A549 (cell line): ENCODE results near the gene HOXA11. TPM values are rescaled to one million over a fixed set of nuclear protein-coding genes. Genes with fewer than 3 reads are reported as not detected.

Experiments
- ATAC-seq, 2 experiments: fragments of 200-7000 bp in 1 of 2; fragments of >200 bp in 1 of 2; cut with Nextera tagmentation in 1 of 2; cut with Tn5 transposase in 1 of 2; 3 replicates each; pipeline versions ENCODE4 v1.8.0 to v1.9.1; 2018 to 2020; ENCODE audit warnings: mild to moderate bottlenecking in 1 of 2, moderate library complexity in 1 of 2
- CTCF ChIA-PET: fragments of 300-600 bp; sonication (Branson Sonifier 250); formaldehyde crosslinking; extraction: SDS; loops from one replicate; lab custom pipeline; 2021; ENCODE audit warnings: antibody characterized with exemption, inconsistent platforms; lab: Yijun Ruan, JAX
- POLR2A ChIA-PET: fragments of 350-600 bp; formaldehyde crosslinking; extraction: SDS; loops from one replicate; lab custom pipeline; 2021; ENCODE audit warnings: antibody characterized with exemption, inconsistent platforms; lab: Yijun Ruan, JAX
- DNase-seq, 2 experiments: peaks; one replicate each; pipeline versions ENCODE4 v3.0.0 to v3.0.0-alpha.2; 2011 to 2016; ENCODE audit warnings: low read depth in 1 of 2, low spot score in 1 of 2
- FAIRE-seq: peaks from 2 replicates; lab custom pipeline; 2011; peaks lifted over from hg19 to GRCh38; lab: Jason Lieb, UNC
- H3K27ac ChIP-seq, 2 experiments: fragments of >200 bp; sonication (Bioruptor Twin); formaldehyde crosslinking; 3 replicates each; pipeline ENCODE4 v1.5.1; 2016 to 2017
- H3K4me1 ChIP-seq: fragments of >200 bp; sonication (Bioruptor Twin); formaldehyde crosslinking; 3 replicates; pipeline ENCODE4 v1.6.1; 2016
- H3K4me2 ChIP-seq: fragments of >200 bp; sonication (Bioruptor Twin); formaldehyde crosslinking; 3 replicates; pipeline ENCODE4 v1.6.1; 2016
- H3K4me3 ChIP-seq: fragments of >200 bp; sonication (Bioruptor Twin); formaldehyde crosslinking; 3 replicates; pipeline ENCODE4 v1.5.1; 2016
- H3K9me3 ChIP-seq: fragments of >200 bp; sonication (Bioruptor Twin); formaldehyde crosslinking; 3 replicates; pipeline ENCODE4 v1.6.1; 2016
- ATOH8 ChIP-seq: fragments of 250-450 bp; sonication (Bioruptor Pico); IDR thresholded peaks from 2 replicates; pipeline ENCODE4 v1.5.0; 2020; ENCODE audit warnings: low read depth, mild to moderate bottlenecking, moderate library complexity
- BCL3 ChIP-seq: fragments of >200 bp; sonication (Bioruptor Twin); formaldehyde crosslinking; IDR thresholded peaks from 3 replicates; pipeline ENCODE4 v1.6.1; 2016
- BHLHE40 ChIP-seq: IDR thresholded peaks from 2 replicates; pipeline ENCODE4 v1.6.1; 2012; ENCODE audit warnings: low read depth, low read length, inconsistent platforms
- CBX2 ChIP-seq: fragments of 200-600 bp; sonication (generic); IDR thresholded peaks from 2 replicates; pipeline ENCODE4 v1.6.1; 2016; ENCODE audit warnings: low read depth, mild to moderate bottlenecking, borderline replicate concordance
- CBX8 ChIP-seq: fragments of 200-600 bp; sonication (generic); IDR thresholded peaks from 2 replicates; pipeline ENCODE4 v1.6.1; 2016
- EHMT2 ChIP-seq: fragments of 200-600 bp; sonication (generic); IDR thresholded peaks from 2 replicates; pipeline ENCODE4 v1.6.1; 2016; ENCODE audit warnings: antibody characterized with exemption, low read depth, mild to moderate bottlenecking, moderate library complexity
- ESRRA ChIP-seq: fragments of 150-350 bp; IDR thresholded peaks from 2 replicates; pipeline ENCODE4 v1.6.1; 2014; ENCODE audit warnings: mild to moderate bottlenecking, low read length, borderline replicate concordance
- FOSL2 ChIP-seq, 2 experiments: fragments of 450-650 bp in 1 of 2; fragments of >200 bp in 1 of 2; sonication (Bioruptor Twin) in 1 of 2; formaldehyde crosslinking; IDR thresholded peaks; 2 replicates each; pipeline versions ENCODE4 v1.5.0 to v1.6.1; 2016 to 2020; ENCODE audit warnings: mild to moderate bottlenecking in 1 of 2, moderate library complexity in 1 of 2
- HDAC2 ChIP-seq: fragments of 200-600 bp; sonication (generic); IDR thresholded peaks from 2 replicates; pipeline ENCODE4 v1.6.1; 2016
- HMGXB4 ChIP-seq: fragments of 250-450 bp; sonication (Bioruptor Pico); IDR thresholded peaks from 2 replicates; pipeline ENCODE4 v1.5.0; 2021; ENCODE audit warnings: mild to moderate bottlenecking, moderate library complexity, borderline replicate concordance
- HOXA7 ChIP-seq: fragments of 250-450 bp; sonication (Bioruptor Pico); IDR thresholded peaks from 2 replicates; pipeline ENCODE4 v1.5.0; 2020; ENCODE audit warnings: mild to moderate bottlenecking, moderate library complexity
- HOXB13 ChIP-seq: fragments of 250-450 bp; sonication (Bioruptor Pico); IDR thresholded peaks from 2 replicates; pipeline ENCODE4 v1.5.0; 2020; ENCODE audit warnings: low read depth, mild to moderate bottlenecking, moderate library complexity
- KDM5A ChIP-seq: fragments of 200-600 bp; sonication (generic); IDR thresholded peaks from 2 replicates; pipeline ENCODE4 v1.6.1; 2016; ENCODE audit warnings: antibody characterized with exemption, mild to moderate bottlenecking
- MAFK ChIP-seq: fragments of 450-650 bp; IDR thresholded peaks from 2 replicates; pipeline ENCODE4 v1.6.1; 2014; ENCODE audit not compliant: partially characterized antibody
- NPAS2 ChIP-seq: fragments of 250-450 bp; sonication (Bioruptor Pico); IDR thresholded peaks from 2 replicates; pipeline ENCODE4 v1.8.0; 2022; ENCODE audit warnings: mild to moderate bottlenecking, moderate library complexity, borderline replicate concordance
- NR3C1 ChIP-seq: fragments of >200 bp; sonication (Bioruptor Twin); formaldehyde crosslinking; IDR thresholded peaks from 3 replicates; pipeline ENCODE4 v1.6.1; 2017
- PHF8 ChIP-seq: fragments of 200-600 bp; sonication (generic); IDR thresholded peaks from 2 replicates; pipeline ENCODE4 v1.6.1; 2016; ENCODE audit warnings: low read depth, mild to moderate bottlenecking, antibody characterized with exemption, moderate library complexity, borderline replicate concordance
- RARB ChIP-seq: fragments of 250-450 bp; sonication (Bioruptor Pico); IDR thresholded peaks from 2 replicates; pipeline ENCODE4 v1.8.0; 2021; ENCODE audit warnings: mild to moderate bottlenecking, moderate library complexity
- REST ChIP-seq: fragments of 200-600 bp; sonication (generic); IDR thresholded peaks from 2 replicates; pipeline ENCODE4 v1.6.1; 2016; ENCODE audit warnings: antibody characterized with exemption, mild to moderate bottlenecking, moderate library complexity
- RNF2 ChIP-seq: fragments of 200-600 bp; sonication (generic); IDR thresholded peaks from 2 replicates; pipeline ENCODE4 v1.6.1; 2016; ENCODE audit warnings: low read depth, mild to moderate bottlenecking, antibody characterized with exemption, moderate library complexity, borderline replicate concordance
- SREBF2 ChIP-seq: fragments of 450-650 bp; IDR thresholded peaks from 2 replicates; pipeline ENCODE4 v1.6.1; 2014; ENCODE audit warnings: mild to moderate bottlenecking, moderate library complexity
- ZNF302 ChIP-seq: fragments of 250-450 bp; sonication (Bioruptor Pico); IDR thresholded peaks from 2 replicates; pipeline ENCODE4 v1.9.0; 2021; ENCODE audit warnings: inconsistent platforms, mild to moderate bottlenecking, moderate library complexity
- WGBS: methylation state at CpG from one replicate; pipeline ENCODE4 v1.1.6; 2017; ENCODE audit errors: missing lambda C conversion rate; 5-methylcytosine and 5-hydroxymethylcytosine counted together
- polyA plus RNA-seq, 4 experiments: library from polyadenylated mRNA; depleted of rRNA in 3 of 4; stranded (reverse); fragments of >200 nt; fragmentation: RNase III in 1 of 4; extraction: RNeasy Plus Mini Kit Qiagen cat#74134 plus additional on column Dnase treatment in 1 of 4; gene quantifications; 2 replicates in 3 of 4; 3 replicates in 1 of 4; pipeline ENCODE4 v1.2.3, GENCODE V29; 2011 to 2017

Gene HOXA11
- polyA plus RNA-seq, 2 of the 4 experiments (the other 2 are of a cell fraction): 0.68 to 0.84 TPM

GRCh38 chr7:27147199-27148030, 37.6 kb downstream of the HOXA11 start, which contains the start of gene HOXA6 (continued):
- TF ChIP-seq CBX2 (no peak), NR3C1 (no peak)

- H3K4me1 ChIP-seq: peaks cover 18% of the 10 kb centered on the region
- CTCF ChIA-PET: interaction anchor here (0.8 to 11.1 kb wide), 4 partner anchors 17 to 778 kb away, joined by 3 to 160 read pairs (median 34); partner anchors contain the start of gene HOXA9
- no peak overlapping the region for H3K4me3 ChIP-seq
- H3K9me3 ChIP-seq: no peaks in the 10 kb centered on the region
- H3K27ac ChIP-seq: no peak overlapping the region
- 82% methylated on average over 5 of the region's 5 CpGs for WGBS
- POLR2A ChIA-PET: no interaction called here
- H3K4me2 ChIP-seq: no peak overlapping the region
- TF ChIP-seq HMGXB4 (CRISPR knock-in tag) (no peak), ESRRA (no peak), FOSL2 (IDR thresholded peaks at IDR 0.05) (no peak), FOSL2 (CRISPR knock-in tag; IDR thresholded peaks at IDR 0.05) (no peak), HOXB13 (CRISPR knock-in tag) (no peak), BHLHE40 (no peak), REST (no peak), NR3C1 (no peak)
- ATAC-seq (no peak), FAIRE-seq (no peak), DNase-seq (no peak)
These were observed 38.4 kb downstream of the HOXA11 start for GRCh38 chr7:27146491-27147198.

GRCh38 chr7:27145914-27146412, 39.1 kb downstream of the HOXA11 start:
- no peaks in the 10 kb centered on the region for H3K9me3 ChIP-seq
- H3K4me1 ChIP-seq: peaks cover 17% of the 10 kb centered on the region
- POLR2A ChIA-PET: no interaction called here
- H3K4me3 ChIP-seq: no peak overlapping the region
- DNase-seq: no peak
- H3K27ac ChIP-seq: no peak overlapping the region
- FAIRE-seq: no peak
- no peak overlapping the region for H3K4me2 ChIP-seq
- CTCF ChIA-PET: interaction anchor here (1.2 to 11.1 kb wide), 4 partner anchors 15 to 464 kb away, joined by 3 to 160 read pairs (median 68); partner anchors contain the start of genes HOXA4 and HOXA9
- no peak for ATAC-seq
- WGBS: 88% methylated on average over 11 of the region's 11 CpGs
- TF ChIP-seq SREBF2 (no peak), EHMT2 (no peak), HMGXB4 (CRISPR knock-in tag) (no peak), NPAS2 (CRISPR knock-in tag) (no peak), ATOH8 (no peak), KDM5A (no peak), MAFK (no peak), NR3C1 (no peak), RARB (CRISPR knock-in tag) (no peak), CBX8 (no peak), ZNF302 (CRISPR knock-in tag) (no peak), BCL3 (no peak), HDAC2 (no peak), RNF2 (no peak), PHF8 (no peak), HOXA7 (no peak)
